A549 (cell line): ENCODE results near the gene SHROOM4. TPM values are rescaled to one million over a fixed set of nuclear protein-coding genes. Genes with fewer than 3 reads are reported as not detected.

ENCODE experiments used
- ATAC-seq, 2 experiments: fragments of 200-7000 bp in 1 of 2; fragments of >200 bp in 1 of 2; cut with Nextera tagmentation in 1 of 2; cut with Tn5 transposase in 1 of 2; 3 replicates each; pipeline versions ENCODE4 v1.8.0 to v1.9.1; 2018 to 2020; ENCODE audit warnings: mild to moderate bottlenecking in 1 of 2, moderate library complexity in 1 of 2
- CTCF ChIA-PET: fragments of 300-600 bp; sonication (Branson Sonifier 250); formaldehyde crosslinking; extraction: SDS; loops from one replicate; lab custom pipeline; 2021; ENCODE audit warnings: antibody characterized with exemption, inconsistent platforms; lab: Yijun Ruan, JAX
- POLR2A ChIA-PET: fragments of 350-600 bp; formaldehyde crosslinking; extraction: SDS; loops from one replicate; lab custom pipeline; 2021; ENCODE audit warnings: antibody characterized with exemption, inconsistent platforms; lab: Yijun Ruan, JAX
- DNase-seq, 2 experiments: peaks; one replicate each; pipeline versions ENCODE4 v3.0.0 to v3.0.0-alpha.2; 2011 to 2016; ENCODE audit warnings: low read depth in 1 of 2, low spot score in 1 of 2
- FAIRE-seq: peaks from 2 replicates; lab custom pipeline; 2011; peaks lifted over from hg19 to GRCh38; lab: Jason Lieb, UNC
- H3K27ac ChIP-seq, 2 experiments: fragments of >200 bp; sonication (Bioruptor Twin); formaldehyde crosslinking; 3 replicates each; pipeline ENCODE4 v1.5.1; 2016 to 2017
- H3K4me1 ChIP-seq: fragments of >200 bp; sonication (Bioruptor Twin); formaldehyde crosslinking; 3 replicates; pipeline ENCODE4 v1.6.1; 2016
- H3K4me2 ChIP-seq: fragments of >200 bp; sonication (Bioruptor Twin); formaldehyde crosslinking; 3 replicates; pipeline ENCODE4 v1.6.1; 2016
- H3K4me3 ChIP-seq: fragments of >200 bp; sonication (Bioruptor Twin); formaldehyde crosslinking; 3 replicates; pipeline ENCODE4 v1.5.1; 2016
- H3K9me3 ChIP-seq: fragments of >200 bp; sonication (Bioruptor Twin); formaldehyde crosslinking; 3 replicates; pipeline ENCODE4 v1.6.1; 2016
- BCL3 ChIP-seq: fragments of >200 bp; sonication (Bioruptor Twin); formaldehyde crosslinking; IDR thresholded peaks from 3 replicates; pipeline ENCODE4 v1.6.1; 2016
- BHLHE40 ChIP-seq: IDR thresholded peaks from 2 replicates; pipeline ENCODE4 v1.6.1; 2012; ENCODE audit warnings: low read depth, low read length, inconsistent platforms
- CBX2 ChIP-seq: fragments of 200-600 bp; sonication (generic); IDR thresholded peaks from 2 replicates; pipeline ENCODE4 v1.6.1; 2016; ENCODE audit warnings: low read depth, mild to moderate bottlenecking, borderline replicate concordance
- CEBPB ChIP-seq, 2 experiments: fragments of >200 bp in 1 of 2; sonication (Bioruptor Twin) in 1 of 2; formaldehyde crosslinking in 1 of 2; IDR thresholded peaks; 2 replicates each; pipeline ENCODE4 v1.6.1; 2012 to 2016
- CHD4 ChIP-seq: fragments of 200-600 bp; sonication (generic); IDR thresholded peaks from 2 replicates; pipeline ENCODE4 v1.6.1; 2016; ENCODE audit warnings: antibody characterized with exemption, mild to moderate bottlenecking, borderline replicate concordance
- ELK1 ChIP-seq: fragments of 150-350 bp; IDR thresholded peaks from 2 replicates; pipeline ENCODE4 v1.6.1; 2014; ENCODE audit warnings: low read depth, mild to moderate bottlenecking, low read length
- EP300 ChIP-seq, 2 experiments: fragments of >200 bp; sonication (Bioruptor Twin); formaldehyde crosslinking; IDR thresholded peaks; 2 replicates in 1 of 2; 3 replicates in 1 of 2; pipeline ENCODE4 v1.6.1; 2016 to 2017
- ESRRA ChIP-seq: fragments of 150-350 bp; IDR thresholded peaks from 2 replicates; pipeline ENCODE4 v1.6.1; 2014; ENCODE audit warnings: mild to moderate bottlenecking, low read length, borderline replicate concordance
- FOSL2 ChIP-seq, 2 experiments: fragments of 450-650 bp in 1 of 2; fragments of >200 bp in 1 of 2; sonication (Bioruptor Twin) in 1 of 2; formaldehyde crosslinking; IDR thresholded peaks; 2 replicates each; pipeline versions ENCODE4 v1.5.0 to v1.6.1; 2016 to 2020; ENCODE audit warnings: mild to moderate bottlenecking in 1 of 2, moderate library complexity in 1 of 2
- HMGXB4 ChIP-seq: fragments of 250-450 bp; sonication (Bioruptor Pico); IDR thresholded peaks from 2 replicates; pipeline ENCODE4 v1.5.0; 2021; ENCODE audit warnings: mild to moderate bottlenecking, moderate library complexity, borderline replicate concordance
- JUNB ChIP-seq: fragments of >200 bp; sonication (Bioruptor Twin); formaldehyde crosslinking; IDR thresholded peaks from 2 replicates; pipeline ENCODE4 v1.6.1; 2016
- KDM5A ChIP-seq: fragments of 200-600 bp; sonication (generic); IDR thresholded peaks from 2 replicates; pipeline ENCODE4 v1.6.1; 2016; ENCODE audit warnings: antibody characterized with exemption, mild to moderate bottlenecking
- MAFK ChIP-seq: fragments of 450-650 bp; IDR thresholded peaks from 2 replicates; pipeline ENCODE4 v1.6.1; 2014; ENCODE audit not compliant: partially characterized antibody
- NPAS2 ChIP-seq: fragments of 250-450 bp; sonication (Bioruptor Pico); IDR thresholded peaks from 2 replicates; pipeline ENCODE4 v1.8.0; 2022; ENCODE audit warnings: mild to moderate bottlenecking, moderate library complexity, borderline replicate concordance
- POLR2A ChIP-seq: IDR thresholded peaks from 2 replicates; pipeline ENCODE4 v1.6.1; 2012; ENCODE audit warnings: mild to moderate bottlenecking, low read length
- RARB ChIP-seq: fragments of 250-450 bp; sonication (Bioruptor Pico); IDR thresholded peaks from 2 replicates; pipeline ENCODE4 v1.8.0; 2021; ENCODE audit warnings: mild to moderate bottlenecking, moderate library complexity
- RCOR1 ChIP-seq: fragments of 150-350 bp; IDR thresholded peaks from 2 replicates; pipeline ENCODE4 v1.6.1; 2014; ENCODE audit warnings: antibody characterized with exemption, low read length, low read depth
- RFX5 ChIP-seq: fragments of 450-650 bp; IDR thresholded peaks from 2 replicates; pipeline ENCODE4 v1.7.1; 2014; ENCODE audit warnings: antibody characterized with exemption, mild to moderate bottlenecking, moderate library complexity
- SMC3 ChIP-seq: fragments of >200 bp; sonication (Bioruptor Twin); formaldehyde crosslinking; IDR thresholded peaks from 3 replicates; pipeline ENCODE4 v1.6.1; 2018; ENCODE audit warnings: inconsistent platforms
- TP53 ChIP-seq: fragments of 250-450 bp; sonication (Bioruptor Pico); IDR thresholded peaks from 2 replicates; pipeline ENCODE4 v1.5.0; 2021; ENCODE audit warnings: mild to moderate bottlenecking, moderate library complexity
- ZC3H11A ChIP-seq: fragments of 450-650 bp; IDR thresholded peaks from 2 replicates; pipeline ENCODE4 v1.6.1; 2014; ENCODE audit warnings: antibody characterized with exemption, mild to moderate bottlenecking
- ZFP36 ChIP-seq: fragments of 450-650 bp; IDR thresholded peaks from 2 replicates; pipeline ENCODE4 v1.6.1; 2014; ENCODE audit warnings: borderline replicate concordance; ENCODE audit not compliant: partially characterized antibody
- ZNF302 ChIP-seq: fragments of 250-450 bp; sonication (Bioruptor Pico); IDR thresholded peaks from 2 replicates; pipeline ENCODE4 v1.9.0; 2021; ENCODE audit warnings: inconsistent platforms, mild to moderate bottlenecking, moderate library complexity
- WGBS: methylation state at CpG from one replicate; pipeline ENCODE4 v1.1.6; 2017; ENCODE audit errors: missing lambda C conversion rate; 5-methylcytosine and 5-hydroxymethylcytosine counted together
- polyA plus RNA-seq, 4 experiments: library from polyadenylated mRNA; depleted of rRNA in 3 of 4; stranded (reverse); fragments of >200 nt; fragmentation: RNase III in 1 of 4; extraction: RNeasy Plus Mini Kit Qiagen cat#74134 plus additional on column Dnase treatment in 1 of 4; gene quantifications; 2 replicates in 3 of 4; 3 replicates in 1 of 4; pipeline ENCODE4 v1.2.3, GENCODE V29; 2011 to 2017

SHROOM4 gene
- polyA plus RNA-seq, 2 of the 4 experiments (the other 2 are of a cell fraction), result not detected

GRCh38 chrX:50725310-50725709 lies 88.7 kb downstream of the SHROOM4 start:
- ATAC-seq (no peak), FAIRE-seq (no peak), DNase-seq (no peak)
- TF ChIP-seq BCL3, result no peak
- no peak for TF ChIP-seq CHD4
- no peak for TF ChIP-seq ESRRA
- TF ChIP-seq ELK1, result no peak
- TF ChIP-seq FOSL2 (IDR thresholded peaks at IDR 0.05), result no peak
- no peak for TF ChIP-seq FOSL2 (CRISPR knock-in tag; IDR thresholded peaks at IDR 0.05)
- TF ChIP-seq JUNB, result no peak
- no peak for TF ChIP-seq TP53 (CRISPR knock-in tag)
- TF ChIP-seq RFX5, result no peak
- H3K4me1 ChIP-seq, result no peaks in the 10 kb centered on the region
- no peak overlapping the region for H3K4me2 ChIP-seq
- H3K9me3 ChIP-seq, result no peaks in the 10 kb centered on the region
- 62% methylated on average over 5 of the region's 5 CpGs for WGBS
- POLR2A ChIA-PET, result no interaction called here
- no peak overlapping the region for H3K4me3 ChIP-seq
- H3K27ac ChIP-seq, result no peak overlapping the region
- CTCF ChIA-PET, result interaction anchor here (1.2 kb wide), 1 partner anchor 22 kb away, joined by 4 read pairs; no protein-coding TSS in a partner anchor

- ChIA-PET POLR2A (no interaction called here), CTCF (interaction anchor here (1.6 kb wide), 1 partner anchor 23 kb away, joined by 3 read pairs; no protein-coding TSS in a partner anchor)
- DNase-seq (no peak), FAIRE-seq (no peak), ATAC-seq (no peak)
- Histone ChIP-seq H3K4me3 (no peak overlapping the region), H3K9me3 (no peaks in the 10 kb centered on the region), H3K4me2 (no peak overlapping the region), H3K27ac (no peak overlapping the region), H3K4me1 (no peaks in the 10 kb centered on the region)
- 16% methylated on average over 1 of the region's 1 CpG for WGBS
- TF ChIP-seq RCOR1, result no peak
- no peak for TF ChIP-seq HMGXB4 (CRISPR knock-in tag)
- TF ChIP-seq KDM5A, result no peak
- no peak for TF ChIP-seq MAFK
- TF ChIP-seq CBX2, result no peak
- no peak for TF ChIP-seq EP300 (IDR thresholded peaks at IDR 0.05)
- no peak for TF ChIP-seq ELK1
- no peak for TF ChIP-seq ZC3H11A
- no peak for TF ChIP-seq NPAS2 (CRISPR knock-in tag)
- no peak for TF ChIP-seq POLR2A
- no peak for TF ChIP-seq ZFP36
- TF ChIP-seq SMC3, result no peak
- TF ChIP-seq RARB (CRISPR knock-in tag), result no peak
- no peak for TF ChIP-seq BHLHE40
- no peak for TF ChIP-seq ZNF302
- no peak for TF ChIP-seq CEBPB (IDR thresholded peaks at IDR 0.05)
Observed at GRCh38 chrX:50723006-50723405, 91.0 kb downstream of the SHROOM4 start.
